Stimulated activated CD8-positive, alpha-beta memory T cell treated with anti-CD3 and anti-CD28 coated beads, Interleukin-7, amount 100 ng/mL, for 4 hours (primary cell): ENCODE measurements around the gene SLC25A52.
"Not testable (repeated sequence)": the region's sequence is repeated elsewhere in the genome, so short reads cannot be mapped to it uniquely, and the experiment has no call there.

Experiments
- DNase-seq, 2 donors: peaks; one replicate each; pipeline ENCODE4 v3.0.0-alpha.2; 2020; ENCODE audit warnings: low read depth in 2 of 2

The SLC25A52 gene

DNA sequence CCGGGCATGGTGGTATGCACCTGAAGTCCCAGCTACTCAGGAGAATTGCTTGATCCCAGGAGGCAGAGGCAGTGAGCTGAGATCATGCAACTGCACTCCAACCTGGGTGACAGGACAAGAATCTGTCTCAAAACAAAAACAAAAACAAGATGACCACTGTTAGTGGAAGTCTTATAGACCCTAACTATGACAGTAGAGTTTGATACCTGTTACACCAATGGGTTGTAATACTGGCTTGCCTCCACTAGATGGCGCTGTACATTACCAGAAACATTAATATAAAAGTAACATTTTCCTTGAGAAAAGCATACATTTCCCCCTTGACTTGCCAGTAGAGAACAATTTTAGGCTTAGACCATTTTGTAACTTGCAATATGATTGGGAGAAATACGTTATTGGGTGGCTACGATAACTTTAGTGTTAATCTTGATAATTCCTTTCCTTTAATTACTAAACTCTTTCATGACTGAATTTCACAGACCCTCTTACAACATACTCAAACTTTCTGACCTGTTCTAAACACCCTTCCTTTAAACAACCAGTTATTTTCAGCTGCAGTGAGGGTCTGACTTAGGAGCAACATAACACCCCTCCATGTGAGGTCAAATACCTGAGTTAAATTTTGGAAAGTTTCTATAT, 19.5 kb downstream of the SLC25A52 start:
- DNase-seq: peak; percentile 7 to 34

DNA sequence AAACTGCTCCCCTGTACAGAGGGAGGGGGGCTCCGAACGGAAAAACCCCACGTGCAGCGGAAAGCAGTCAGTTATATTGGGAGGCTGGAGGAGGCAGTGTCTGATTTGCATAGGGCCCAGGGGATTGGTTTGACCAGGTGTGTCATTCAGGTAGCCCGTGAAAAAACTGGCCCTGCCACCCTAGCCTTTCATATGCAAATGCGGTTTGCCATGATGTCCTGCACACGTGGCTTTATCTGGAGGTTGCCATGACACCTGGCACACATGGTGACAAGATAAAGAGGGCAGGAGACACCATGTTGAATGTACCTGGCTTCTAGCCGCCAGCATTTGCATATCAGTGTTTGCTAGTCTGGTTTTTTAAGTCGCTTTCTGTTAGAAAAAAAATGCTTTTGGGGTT, 20.5 kb downstream of the SLC25A52 start:
- no peak for DNase-seq

DNA sequence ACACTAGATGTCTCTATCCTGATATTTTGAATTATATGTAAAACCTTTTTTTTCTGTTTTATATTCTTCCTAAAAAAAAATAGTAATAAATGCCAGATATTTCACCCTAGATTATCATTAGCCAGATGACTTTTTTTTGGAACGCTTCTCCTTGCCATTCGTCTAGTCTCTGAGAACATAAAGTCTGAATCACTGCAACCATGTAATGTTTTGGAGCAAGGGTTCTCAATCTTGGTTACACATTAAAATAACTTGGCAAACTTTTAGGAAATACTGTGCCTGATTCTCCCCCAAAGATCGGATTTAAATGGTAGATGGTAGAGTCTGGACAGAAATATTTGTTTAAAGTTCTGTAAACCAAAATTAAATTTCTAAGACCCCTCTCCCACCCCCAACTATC, 21.0 kb downstream of the SLC25A52 start:
- DNase-seq: no peak

DNA sequence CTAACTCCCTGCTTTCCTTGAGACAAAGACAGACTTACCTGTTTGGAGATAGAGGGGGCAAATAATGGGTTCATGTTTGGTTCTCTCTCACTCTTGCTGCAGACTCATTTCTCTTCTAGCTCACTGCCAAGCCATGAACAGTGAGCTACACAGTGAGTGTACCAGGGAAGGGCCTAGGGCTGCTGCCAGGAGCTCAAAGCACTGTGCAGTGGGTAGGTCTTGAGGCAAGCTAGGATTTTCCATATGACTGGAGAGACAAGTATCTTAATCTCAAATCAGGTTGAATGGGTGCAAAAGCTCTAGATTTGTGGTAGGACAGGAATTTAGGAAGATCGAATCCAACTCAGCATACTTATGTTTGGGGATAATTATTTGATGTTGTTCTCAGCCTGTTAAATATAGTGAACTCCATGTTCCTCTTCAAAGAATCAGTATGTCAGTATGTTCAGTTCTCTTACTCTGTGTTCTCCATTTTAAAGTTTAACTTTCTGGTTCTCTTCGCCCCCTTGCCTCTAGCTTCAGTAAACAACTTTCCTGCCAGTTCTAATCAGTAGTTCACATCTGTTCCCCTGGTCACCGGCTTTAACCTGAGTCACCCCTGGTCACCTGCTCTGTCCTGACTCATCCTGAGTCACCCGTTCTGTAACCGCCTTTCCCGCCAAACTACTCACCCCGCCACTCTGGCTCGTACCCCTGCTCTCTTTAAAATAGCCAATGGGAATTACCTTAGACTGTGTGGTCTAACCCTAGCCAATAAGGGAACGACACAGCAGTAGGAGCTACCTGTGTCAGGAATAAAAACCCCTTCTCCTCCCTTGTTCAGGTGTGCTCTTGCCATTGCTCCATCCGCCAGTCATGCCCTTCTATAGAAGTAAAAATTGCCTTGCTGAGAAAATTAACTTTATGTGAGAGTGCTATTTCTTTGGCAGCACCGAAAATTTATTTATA, 21.9 kb downstream of the SLC25A52 start:
- DNase-seq: no peak

DNA sequence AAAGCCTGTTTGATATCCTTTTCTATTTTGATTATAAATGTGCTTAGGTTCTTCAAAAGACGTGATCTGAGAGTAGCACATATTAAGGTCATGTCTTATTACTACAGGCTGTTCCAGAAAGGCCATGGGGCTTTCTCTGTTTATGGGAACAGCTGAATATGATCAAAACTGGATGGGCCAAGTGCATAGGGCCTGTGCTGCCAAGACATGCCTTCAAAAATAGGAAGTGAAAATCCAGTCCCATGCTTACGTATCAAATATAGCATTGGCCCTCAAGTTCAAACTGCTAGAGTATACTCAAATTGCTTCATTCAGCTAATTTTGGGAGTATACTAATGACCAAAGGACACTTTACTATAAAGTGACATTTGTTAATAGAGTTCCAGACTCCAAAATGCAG, 24.1 kb downstream of the SLC25A52 start:
- no peak for DNase-seq

DNA sequence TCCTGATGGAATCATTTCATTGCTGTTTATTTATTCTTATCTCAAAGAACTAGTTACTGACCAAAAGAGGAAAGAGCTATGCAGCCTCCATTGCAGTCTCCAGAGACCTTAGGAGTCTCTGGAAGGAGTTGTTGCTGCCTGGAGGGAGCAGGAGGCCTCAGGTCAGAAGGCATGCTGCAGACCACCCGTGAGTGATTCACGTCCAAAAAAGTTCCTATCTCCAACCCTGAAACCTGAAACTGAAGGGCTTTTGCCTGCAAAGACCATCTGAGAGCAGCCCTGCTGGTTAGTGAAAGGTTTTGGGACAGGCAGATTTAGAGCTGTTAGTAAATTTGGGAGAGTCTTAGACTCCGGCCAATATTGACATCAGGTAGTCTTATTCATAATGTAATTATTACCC, 29.1 kb downstream of the SLC25A52 start:
- no peak for DNase-seq

DNA sequence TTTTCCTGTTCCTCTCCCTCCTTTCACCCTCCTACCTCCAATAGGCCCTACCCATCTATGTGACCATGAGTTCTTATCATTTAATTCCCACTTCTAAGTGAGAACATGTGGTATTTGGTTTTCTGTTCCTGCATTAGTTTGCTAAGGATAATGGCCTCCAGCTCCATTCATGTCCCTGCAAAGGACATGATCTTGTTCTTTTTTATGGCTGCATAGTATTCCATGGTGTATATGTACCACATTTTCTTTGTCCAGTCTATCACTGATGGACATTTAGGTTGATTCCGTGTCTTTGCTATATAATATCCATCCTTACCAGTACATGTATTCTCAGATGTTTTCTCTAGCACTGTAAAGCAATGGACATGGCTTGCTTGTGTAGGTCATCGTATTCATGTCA, 31.5 kb downstream of the SLC25A52 start:
- not testable (repeated sequence) for DNase-seq

DNA sequence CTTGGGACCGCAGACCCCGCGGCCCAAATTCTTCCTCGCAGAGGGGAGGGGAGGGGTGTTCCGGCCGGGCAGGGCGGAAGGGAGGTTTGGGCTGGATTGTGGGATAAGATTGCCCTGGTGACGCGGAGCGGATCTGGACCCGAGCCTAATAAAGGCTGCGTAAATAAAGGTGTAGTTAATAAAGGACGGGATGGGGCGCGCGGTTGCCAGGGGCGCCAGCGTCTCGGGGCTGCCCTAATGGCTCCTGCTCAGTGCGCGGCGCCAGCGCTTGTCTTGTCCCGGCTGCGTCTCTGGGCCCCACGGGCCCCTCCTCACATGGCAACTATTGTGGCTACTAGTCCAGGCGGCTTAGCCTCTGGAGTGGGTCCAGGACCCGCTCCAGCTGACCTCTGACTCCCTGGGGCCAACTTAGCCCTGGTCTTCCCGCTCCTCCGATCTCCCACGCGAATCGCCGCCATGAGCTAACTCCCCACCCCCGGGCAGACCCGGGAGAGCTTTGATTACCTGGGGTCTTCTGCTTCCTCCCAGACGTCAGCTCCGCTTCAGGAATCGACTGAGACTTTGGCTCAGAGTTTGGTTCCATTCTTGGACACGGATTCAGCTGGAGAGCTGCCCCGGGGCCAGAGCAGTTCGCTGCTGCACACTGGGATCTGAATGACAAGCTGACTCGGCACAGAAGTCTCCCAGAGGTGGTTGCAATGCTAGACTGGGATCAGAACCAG, 36.5 kb downstream of the SLC25A52 start:
- DNase-seq: no peak

DNA sequence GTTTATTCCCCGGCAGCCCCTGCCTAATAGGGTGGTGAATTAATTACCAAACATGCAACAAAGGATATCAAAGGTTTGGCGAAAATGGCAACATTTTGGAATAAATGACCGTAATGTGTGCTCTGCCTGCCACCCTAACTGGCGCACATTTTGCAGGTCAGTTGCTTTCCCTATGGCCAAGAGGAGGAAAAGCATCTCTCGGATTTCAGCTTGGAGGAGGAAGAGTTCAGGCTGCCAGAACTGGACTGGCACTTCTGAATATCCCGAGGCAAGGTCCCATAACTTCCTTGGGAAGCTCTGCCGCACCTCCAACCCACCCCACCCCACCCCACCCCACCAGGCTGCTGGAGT, 37.1 kb downstream of the SLC25A52 start:
- no peak for DNase-seq

DNA sequence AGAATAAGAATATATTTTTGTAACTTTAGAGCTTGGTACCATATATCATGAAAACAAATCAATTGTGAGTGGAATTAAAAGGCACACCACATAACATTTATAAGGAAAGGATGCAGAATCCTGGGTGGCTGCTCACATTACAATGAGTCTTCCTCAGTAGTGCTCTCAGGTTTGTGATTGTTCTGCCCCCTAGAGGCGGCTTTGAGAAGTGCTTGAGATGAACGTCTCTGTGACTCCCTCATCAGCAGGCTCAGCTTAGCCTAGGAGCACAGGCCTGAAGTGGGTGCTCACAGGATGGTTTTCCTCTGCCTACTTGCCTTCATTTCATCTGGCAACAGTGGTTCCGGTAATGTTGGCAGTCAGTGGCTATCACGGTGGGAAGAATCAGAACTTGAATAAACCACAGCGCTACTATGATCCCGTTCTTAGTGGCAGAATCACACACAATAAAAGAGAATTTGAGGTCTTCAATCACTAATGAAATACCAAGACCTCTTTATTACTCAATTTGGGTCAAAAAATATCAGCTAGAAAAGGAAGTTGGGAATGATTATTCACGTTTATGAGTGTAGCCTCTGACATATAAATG, 38.2 kb downstream of the SLC25A52 start:
- DNase-seq: peak; percentile 36 to 58

DNA sequence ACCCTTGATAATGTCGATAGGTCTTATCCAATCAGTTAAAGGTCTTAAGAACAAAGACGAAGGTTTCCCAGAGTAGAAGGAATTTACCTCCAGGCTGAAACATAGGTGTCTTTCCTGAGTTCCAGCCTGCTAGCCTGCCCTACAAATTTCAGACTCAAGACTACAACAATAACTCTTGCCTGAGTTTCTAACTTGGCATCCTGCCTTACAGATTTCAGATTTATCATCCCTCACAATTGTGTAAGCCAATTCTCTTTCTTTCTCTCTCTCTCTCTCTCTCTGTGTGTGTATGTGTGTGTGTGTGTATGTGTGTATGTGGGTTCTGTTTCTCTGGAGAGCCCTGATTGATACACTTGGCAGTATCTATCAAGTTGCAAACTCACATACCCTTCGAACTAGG, 39.1 kb downstream of the SLC25A52 start:
- DNase-seq: no peak

DNA sequence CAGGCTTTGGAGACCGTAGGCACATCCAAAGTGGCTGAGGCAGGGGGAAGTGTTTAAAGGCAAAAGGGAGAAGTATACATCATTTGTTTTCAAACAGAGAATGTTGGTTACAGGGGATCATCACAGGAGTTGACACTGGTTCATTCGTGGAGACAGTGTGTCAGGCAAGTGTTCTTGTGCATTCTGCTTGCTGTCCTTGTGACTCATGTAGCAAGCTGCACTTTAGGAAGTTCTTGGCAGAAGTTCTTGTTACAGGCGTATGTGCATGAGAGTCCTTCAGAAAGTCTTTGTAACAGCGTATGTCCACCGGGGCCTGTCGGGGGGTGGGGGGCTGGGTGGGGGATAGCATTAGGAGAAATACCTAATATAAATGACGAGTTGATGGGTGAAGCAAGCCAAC, 39.8 kb downstream of the SLC25A52 start:
- no peak for DNase-seq

DNA sequence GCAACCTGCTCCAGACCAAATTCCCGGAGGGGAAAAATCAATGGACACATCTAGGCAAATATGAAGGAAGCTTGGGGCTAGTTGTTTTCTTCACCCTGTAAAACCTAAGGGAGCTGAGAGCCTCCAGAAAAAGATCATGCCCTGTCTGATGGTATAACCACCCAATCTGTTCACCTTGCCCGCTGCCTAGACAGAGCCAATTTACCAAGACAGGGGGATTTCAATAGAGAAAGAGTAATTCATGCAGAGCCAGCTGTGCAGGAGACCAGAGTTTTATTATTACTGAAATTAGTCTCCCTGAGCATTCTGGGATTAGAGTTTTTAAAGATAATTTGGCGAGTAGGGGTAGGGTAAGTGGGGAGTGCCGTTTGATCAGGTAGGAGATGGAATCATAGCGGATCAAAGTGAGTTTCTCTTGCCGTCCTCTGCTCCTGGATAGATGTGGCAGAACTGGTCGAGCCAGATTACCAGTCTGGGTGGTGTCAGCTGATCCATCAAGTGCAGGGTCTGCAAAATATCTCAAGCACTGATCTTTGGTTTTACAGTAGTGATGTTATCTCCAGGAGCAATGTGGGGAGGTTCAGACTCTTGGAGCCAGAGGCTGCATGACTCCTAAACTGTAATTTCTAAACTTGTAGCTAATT, 41.2 kb downstream of the SLC25A52 start:
- DNase-seq: no peak

DNA sequence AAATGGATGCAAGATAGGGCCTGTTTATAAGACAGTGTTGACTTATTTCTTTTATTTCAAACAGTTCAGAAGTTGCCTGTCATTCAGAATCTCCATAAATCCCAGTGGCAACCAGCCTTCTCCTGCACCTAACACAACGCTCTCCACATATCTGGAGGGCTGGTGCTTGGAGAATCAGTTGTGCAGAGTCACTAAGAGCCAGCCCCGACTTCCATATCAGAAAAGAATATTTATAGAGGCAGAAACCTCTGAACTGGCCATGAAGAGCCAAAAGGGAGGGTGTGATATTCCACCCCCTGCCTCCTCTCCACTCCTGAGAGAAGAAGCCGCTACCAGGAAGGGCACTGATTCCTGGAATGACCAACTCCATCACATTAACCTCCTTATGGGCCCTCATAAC, 42.3 kb downstream of the SLC25A52 start:
- DNase-seq: no peak

DNA sequence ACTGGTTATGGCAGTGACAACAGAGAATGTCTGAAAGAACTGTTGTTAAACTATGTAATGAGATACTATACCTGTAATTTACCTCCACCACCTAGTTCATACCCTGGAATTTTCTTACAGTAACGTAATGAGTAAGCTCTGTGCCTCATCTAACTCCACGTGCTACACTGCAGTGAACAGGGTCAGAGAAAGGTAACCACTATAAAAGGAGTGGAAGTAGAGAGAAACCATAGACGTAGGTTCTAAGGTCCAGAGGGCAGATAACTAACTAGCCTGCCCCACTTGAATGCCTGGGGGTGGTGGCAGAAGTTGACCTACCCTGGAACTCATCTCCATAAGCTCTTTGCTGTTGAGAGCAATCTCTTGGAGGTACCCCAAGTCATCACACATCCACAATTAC, 44.3 kb downstream of the SLC25A52 start:
- no peak for DNase-seq

DNA sequence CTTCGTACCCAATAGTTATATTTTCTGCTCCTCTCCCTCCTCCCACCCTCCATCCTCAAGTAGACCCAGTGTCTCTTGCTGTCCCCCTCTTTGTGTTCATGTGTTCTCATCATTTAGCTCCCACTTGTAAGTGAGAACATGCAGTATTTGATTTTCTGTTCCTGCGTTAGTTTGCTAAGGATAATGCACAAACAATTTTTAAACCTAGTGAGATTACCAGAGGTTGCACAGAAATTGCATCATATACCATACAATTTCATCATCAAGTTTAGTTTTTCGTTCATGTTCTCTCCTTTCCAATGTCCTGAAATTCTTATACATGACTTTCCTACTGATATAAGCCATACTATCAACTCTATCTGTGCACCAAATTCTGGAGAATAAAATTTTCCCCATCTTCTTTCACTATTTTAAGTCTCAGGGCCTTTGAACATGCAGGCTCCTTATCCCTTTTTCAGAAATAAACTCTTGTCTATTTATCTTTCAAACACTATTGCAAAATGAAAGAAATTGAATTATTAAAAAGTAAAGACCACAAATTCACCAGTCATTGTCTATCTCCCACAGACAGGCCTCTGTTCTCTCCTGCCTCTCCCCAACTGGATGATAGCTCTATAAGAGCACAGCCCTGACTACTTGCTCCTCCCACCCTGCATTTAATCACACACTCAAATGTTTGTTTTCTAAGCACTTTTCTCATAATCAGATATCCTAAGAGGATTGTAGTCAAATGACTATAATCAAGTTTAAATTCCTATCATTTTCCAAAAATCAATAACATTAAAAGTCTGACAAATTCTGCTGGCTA, 49.1 kb downstream of the SLC25A52 start:
- no peak for DNase-seq

DNA sequence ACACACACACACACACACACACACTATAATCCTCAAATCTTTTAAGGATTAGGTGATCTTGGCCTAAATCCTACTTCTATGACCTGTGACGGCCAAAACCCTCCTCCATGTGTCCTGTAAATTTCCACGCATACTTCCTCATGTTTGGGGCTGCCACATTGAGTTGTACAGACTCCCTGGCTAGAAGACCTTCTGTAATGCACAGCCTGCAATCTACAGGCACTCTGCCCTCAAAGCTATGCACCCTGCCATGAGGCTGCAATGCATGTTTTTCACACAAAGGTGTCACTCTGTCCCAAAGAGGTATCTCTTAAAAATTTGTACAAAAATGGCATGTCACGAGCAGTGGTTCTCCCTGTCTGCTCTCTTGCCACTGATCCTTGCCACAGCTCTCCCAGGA, 49.9 kb downstream of the SLC25A52 start:
- no peak for DNase-seq
